A549 (cell line): ENCODE results near the gene CD8A. TPM values are rescaled to one million over a fixed set of nuclear protein-coding genes. Genes with fewer than 3 reads are reported as not detected.

Source experiments
- ATAC-seq, 2 experiments: fragments of 200-7000 bp in 1 of 2; fragments of >200 bp in 1 of 2; cut with Nextera tagmentation in 1 of 2; cut with Tn5 transposase in 1 of 2; 3 replicates each; pipeline versions ENCODE4 v1.8.0 to v1.9.1; 2018 to 2020; ENCODE audit warnings: mild to moderate bottlenecking in 1 of 2, moderate library complexity in 1 of 2
- CTCF ChIA-PET: fragments of 300-600 bp; sonication (Branson Sonifier 250); formaldehyde crosslinking; extraction: SDS; loops from one replicate; lab custom pipeline; 2021; ENCODE audit warnings: antibody characterized with exemption, inconsistent platforms; lab: Yijun Ruan, JAX
- POLR2A ChIA-PET: fragments of 350-600 bp; formaldehyde crosslinking; extraction: SDS; loops from one replicate; lab custom pipeline; 2021; ENCODE audit warnings: antibody characterized with exemption, inconsistent platforms; lab: Yijun Ruan, JAX
- DNase-seq, 2 experiments: peaks; one replicate each; pipeline versions ENCODE4 v3.0.0 to v3.0.0-alpha.2; 2011 to 2016; ENCODE audit warnings: low read depth in 1 of 2, low spot score in 1 of 2
- FAIRE-seq: peaks from 2 replicates; lab custom pipeline; 2011; peaks lifted over from hg19 to GRCh38; lab: Jason Lieb, UNC
- H3K27ac ChIP-seq, 2 experiments: fragments of >200 bp; sonication (Bioruptor Twin); formaldehyde crosslinking; 3 replicates each; pipeline ENCODE4 v1.5.1; 2016 to 2017
- H3K4me1 ChIP-seq: fragments of >200 bp; sonication (Bioruptor Twin); formaldehyde crosslinking; 3 replicates; pipeline ENCODE4 v1.6.1; 2016
- H3K4me2 ChIP-seq: fragments of >200 bp; sonication (Bioruptor Twin); formaldehyde crosslinking; 3 replicates; pipeline ENCODE4 v1.6.1; 2016
- H3K4me3 ChIP-seq: fragments of >200 bp; sonication (Bioruptor Twin); formaldehyde crosslinking; 3 replicates; pipeline ENCODE4 v1.5.1; 2016
- H3K9me3 ChIP-seq: fragments of >200 bp; sonication (Bioruptor Twin); formaldehyde crosslinking; 3 replicates; pipeline ENCODE4 v1.6.1; 2016
- CBX2 ChIP-seq: fragments of 200-600 bp; sonication (generic); IDR thresholded peaks from 2 replicates; pipeline ENCODE4 v1.6.1; 2016; ENCODE audit warnings: low read depth, mild to moderate bottlenecking, borderline replicate concordance
- CEBPB ChIP-seq, 2 experiments: fragments of >200 bp in 1 of 2; sonication (Bioruptor Twin) in 1 of 2; formaldehyde crosslinking in 1 of 2; IDR thresholded peaks; 2 replicates each; pipeline ENCODE4 v1.6.1; 2012 to 2016
- EP300 ChIP-seq, 2 experiments: fragments of >200 bp; sonication (Bioruptor Twin); formaldehyde crosslinking; IDR thresholded peaks; 2 replicates in 1 of 2; 3 replicates in 1 of 2; pipeline ENCODE4 v1.6.1; 2016 to 2017
- ESRRA ChIP-seq: fragments of 150-350 bp; IDR thresholded peaks from 2 replicates; pipeline ENCODE4 v1.6.1; 2014; ENCODE audit warnings: mild to moderate bottlenecking, low read length, borderline replicate concordance
- FOXS1 ChIP-seq: fragments of 250-450 bp; sonication (Bioruptor Pico); IDR thresholded peaks from 2 replicates; pipeline ENCODE4 v1.5.0; 2020; ENCODE audit warnings: mild to moderate bottlenecking, moderate library complexity
- HOXA7 ChIP-seq: fragments of 250-450 bp; sonication (Bioruptor Pico); IDR thresholded peaks from 2 replicates; pipeline ENCODE4 v1.5.0; 2020; ENCODE audit warnings: mild to moderate bottlenecking, moderate library complexity
- HOXB13 ChIP-seq: fragments of 250-450 bp; sonication (Bioruptor Pico); IDR thresholded peaks from 2 replicates; pipeline ENCODE4 v1.5.0; 2020; ENCODE audit warnings: low read depth, mild to moderate bottlenecking, moderate library complexity
- HOXB5 ChIP-seq: fragments of 250-450 bp; sonication (Bioruptor Pico); IDR thresholded peaks from 2 replicates; pipeline ENCODE4 v1.5.0; 2020; ENCODE audit warnings: mild to moderate bottlenecking, moderate library complexity
- KDM1A ChIP-seq: fragments of 200-600 bp; sonication (generic); IDR thresholded peaks from 2 replicates; pipeline ENCODE4 v1.6.1; 2016; ENCODE audit warnings: low read depth, mild to moderate bottlenecking
- MAFK ChIP-seq: fragments of 450-650 bp; IDR thresholded peaks from 2 replicates; pipeline ENCODE4 v1.6.1; 2014; ENCODE audit not compliant: partially characterized antibody
- NFE2L2 ChIP-seq: fragments of 150-350 bp; conservative IDR thresholded peaks from 2 replicates; pipeline ENCODE4 v1.6.1; 2014; ENCODE audit warnings: low read length
- NPAS2 ChIP-seq: fragments of 250-450 bp; sonication (Bioruptor Pico); IDR thresholded peaks from 2 replicates; pipeline ENCODE4 v1.8.0; 2022; ENCODE audit warnings: mild to moderate bottlenecking, moderate library complexity, borderline replicate concordance
- NR3C1 ChIP-seq: fragments of >200 bp; sonication (Bioruptor Twin); formaldehyde crosslinking; IDR thresholded peaks from 3 replicates; pipeline ENCODE4 v1.6.1; 2017
- RARB ChIP-seq: fragments of 250-450 bp; sonication (Bioruptor Pico); IDR thresholded peaks from 2 replicates; pipeline ENCODE4 v1.8.0; 2021; ENCODE audit warnings: mild to moderate bottlenecking, moderate library complexity
- RCOR1 ChIP-seq: fragments of 150-350 bp; IDR thresholded peaks from 2 replicates; pipeline ENCODE4 v1.6.1; 2014; ENCODE audit warnings: antibody characterized with exemption, low read length, low read depth
- RFX5 ChIP-seq: fragments of 450-650 bp; IDR thresholded peaks from 2 replicates; pipeline ENCODE4 v1.7.1; 2014; ENCODE audit warnings: antibody characterized with exemption, mild to moderate bottlenecking, moderate library complexity
- TP53 ChIP-seq: fragments of 250-450 bp; sonication (Bioruptor Pico); IDR thresholded peaks from 2 replicates; pipeline ENCODE4 v1.5.0; 2021; ENCODE audit warnings: mild to moderate bottlenecking, moderate library complexity
- ZFP36 ChIP-seq: fragments of 450-650 bp; IDR thresholded peaks from 2 replicates; pipeline ENCODE4 v1.6.1; 2014; ENCODE audit warnings: borderline replicate concordance; ENCODE audit not compliant: partially characterized antibody
- ZNF302 ChIP-seq: fragments of 250-450 bp; sonication (Bioruptor Pico); IDR thresholded peaks from 2 replicates; pipeline ENCODE4 v1.9.0; 2021; ENCODE audit warnings: inconsistent platforms, mild to moderate bottlenecking, moderate library complexity
- WGBS: methylation state at CpG from one replicate; pipeline ENCODE4 v1.1.6; 2017; ENCODE audit errors: missing lambda C conversion rate; 5-methylcytosine and 5-hydroxymethylcytosine counted together
- polyA plus RNA-seq, 4 experiments: library from polyadenylated mRNA; depleted of rRNA in 3 of 4; stranded (reverse); fragments of >200 nt; fragmentation: RNase III in 1 of 4; extraction: RNeasy Plus Mini Kit Qiagen cat#74134 plus additional on column Dnase treatment in 1 of 4; gene quantifications; 2 replicates in 3 of 4; 3 replicates in 1 of 4; pipeline ENCODE4 v1.2.3, GENCODE V29; 2011 to 2017
- TF ChIP-seq, protein P1 (sequence below): fragments of >200 bp; sonication (Bioruptor Twin); formaldehyde crosslinking; IDR thresholded peaks from 3 replicates; pipeline ENCODE4 v1.5.1; 2016
- TF ChIP-seq, protein P2 (sequence below): fragments of >200 bp; sonication (Bioruptor Twin); formaldehyde crosslinking; IDR thresholded peaks from 3 replicates; pipeline ENCODE4 v1.6.1; 2016
- TF ChIP-seq, protein P3 (sequence below): IDR thresholded peaks from 2 replicates; pipeline ENCODE4 v1.6.1; 2012
- TF ChIP-seq, protein P4 (sequence below): fragments of 250-450 bp; sonication (Bioruptor Pico); IDR thresholded peaks from 2 replicates; pipeline ENCODE4 v1.5.0; 2020; ENCODE audit warnings: low read depth, mild to moderate bottlenecking, moderate library complexity

The CD8A gene
- polyA plus RNA-seq, 2 of the 4 experiments (the other 2 are of a cell fraction): 0.10 to 0.40 TPM

GRCh38 chr2:86821842-86822241 lies 31.1 kb upstream of the CD8A start:
- ChIA-PET POLR2A (no interaction called here), CTCF (interaction anchor here (0.6 to 1.6 kb wide), 3 partner anchors 10 to 14 kb away, joined by 3 to 4 read pairs (median 3); no protein-coding TSS in a partner anchor)
- DNase-seq (no peak), FAIRE-seq (no peak), ATAC-seq (no peak)
- Histone ChIP-seq H3K4me3 (no peak overlapping the region), H3K27ac (no peak overlapping the region), H3K4me1 (no peaks in the 10 kb centered on the region), H3K9me3 (peaks cover 9% of the 10 kb centered on the region; the same call in 2 of the 3 replicates), H3K4me2 (no peak overlapping the region)
- 73% methylated on average over 6 of the region's 6 CpGs for WGBS
- TF ChIP-seq HOXA7: no peak
- no peak for TF ChIP-seq NPAS2
- no peak for TF ChIP-seq HOXB13
- TF ChIP-seq HOXB5 (CRISPR knock-in tag): no peak
- no peak for TF ChIP-seq TP53 (CRISPR knock-in tag)

DNA sequence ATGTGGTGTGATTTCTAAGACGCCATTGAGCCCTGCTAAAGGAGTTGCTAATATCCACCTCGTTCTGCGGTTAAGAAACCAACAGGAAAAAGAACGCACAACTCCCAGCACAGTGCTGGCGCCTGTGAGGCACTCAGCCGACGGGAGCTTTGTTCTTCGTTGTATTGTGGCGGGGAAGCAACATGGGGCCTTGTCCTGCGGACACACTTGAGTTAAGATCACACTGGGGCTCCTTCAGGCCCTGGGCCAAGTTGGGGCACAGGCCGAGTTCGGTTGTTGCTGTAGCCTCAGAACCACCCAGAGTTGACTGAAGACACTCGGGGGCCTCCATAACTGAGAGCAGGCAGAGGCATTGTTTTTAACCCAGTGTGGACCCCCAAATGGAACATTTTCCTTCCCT lies 30.6 kb upstream of the CD8A start:
- Histone ChIP-seq H3K4me2 (no peak overlapping the region), H3K4me1 (no peaks in the 10 kb centered on the region), H3K4me3 (no peak overlapping the region), H3K9me3 (peaks cover 9% of the 10 kb centered on the region; the same call in 2 of the 3 replicates), H3K27ac (no peak overlapping the region)
- DNase-seq (no peak), FAIRE-seq (no peak), ATAC-seq (no peak)
- POLR2A ChIA-PET: no interaction called here
- TF ChIP-seq HOXB5 (CRISPR knock-in tag) (no peak), FOXS1 (CRISPR knock-in tag) (no peak), ESRRA (no peak), CEBPB (IDR thresholded peaks at IDR 0.05) (no peak), ZNF302 (CRISPR knock-in tag) (no peak), HOXA7 (no peak), RCOR1 (no peak), CBX2 (no peak), ZFP36 (no peak)
- TF ChIP-seq, protein P1, sequence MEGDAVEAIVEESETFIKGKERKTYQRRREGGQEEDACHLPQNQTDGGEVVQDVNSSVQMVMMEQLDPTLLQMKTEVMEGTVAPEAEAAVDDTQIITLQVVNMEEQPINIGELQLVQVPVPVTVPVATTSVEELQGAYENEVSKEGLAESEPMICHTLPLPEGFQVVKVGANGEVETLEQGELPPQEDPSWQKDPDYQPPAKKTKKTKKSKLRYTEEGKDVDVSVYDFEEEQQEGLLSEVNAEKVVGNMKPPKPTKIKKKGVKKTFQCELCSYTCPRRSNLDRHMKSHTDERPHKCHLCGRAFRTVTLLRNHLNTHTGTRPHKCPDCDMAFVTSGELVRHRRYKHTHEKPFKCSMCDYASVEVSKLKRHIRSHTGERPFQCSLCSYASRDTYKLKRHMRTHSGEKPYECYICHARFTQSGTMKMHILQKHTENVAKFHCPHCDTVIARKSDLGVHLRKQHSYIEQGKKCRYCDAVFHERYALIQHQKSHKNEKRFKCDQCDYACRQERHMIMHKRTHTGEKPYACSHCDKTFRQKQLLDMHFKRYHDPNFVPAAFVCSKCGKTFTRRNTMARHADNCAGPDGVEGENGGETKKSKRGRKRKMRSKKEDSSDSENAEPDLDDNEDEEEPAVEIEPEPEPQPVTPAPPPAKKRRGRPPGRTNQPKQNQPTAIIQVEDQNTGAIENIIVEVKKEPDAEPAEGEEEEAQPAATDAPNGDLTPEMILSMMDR: no peak
- CTCF ChIA-PET: interaction anchor here (0.6 to 1.6 kb wide), 3 partner anchors 10 to 14 kb away, joined by 3 read pairs; no protein-coding TSS in a partner anchor
- 76% methylated on average over 13 of the region's 13 CpGs for WGBS

DNA sequence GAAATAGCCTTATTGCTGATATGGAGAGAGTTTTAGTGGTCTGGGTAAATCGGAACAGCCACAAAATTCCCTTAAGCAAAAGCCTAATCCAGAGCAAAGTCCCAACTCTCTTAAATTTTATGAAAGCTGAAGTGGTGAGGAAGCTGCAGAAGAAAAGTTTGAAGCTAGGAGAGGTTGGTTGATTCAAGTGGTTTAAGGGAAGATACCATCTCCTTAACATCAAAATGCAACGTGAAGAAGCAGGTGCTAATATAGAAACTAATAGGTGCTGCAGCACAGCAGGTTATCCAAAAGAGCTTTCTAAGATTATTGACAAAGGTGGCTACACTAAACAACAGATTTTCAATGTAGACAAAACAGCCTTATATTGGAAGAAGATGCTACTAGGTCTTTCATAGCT lies 28.2 kb upstream of the CD8A start:
- Histone ChIP-seq H3K4me1 (peaks cover 5% of the 10 kb centered on the region; the same call in 1 of the 3 replicates), H3K4me2 (no peak overlapping the region), H3K9me3 (peaks cover 9% of the 10 kb centered on the region; the same call in 2 of the 3 replicates), H3K27ac (no peak overlapping the region), H3K4me3 (no peak overlapping the region)
- 77% methylated on average over 2 of the region's 2 CpGs for WGBS
- ATAC-seq (no peak), FAIRE-seq (no peak), DNase-seq (no peak)
- TF ChIP-seq, protein P2, sequence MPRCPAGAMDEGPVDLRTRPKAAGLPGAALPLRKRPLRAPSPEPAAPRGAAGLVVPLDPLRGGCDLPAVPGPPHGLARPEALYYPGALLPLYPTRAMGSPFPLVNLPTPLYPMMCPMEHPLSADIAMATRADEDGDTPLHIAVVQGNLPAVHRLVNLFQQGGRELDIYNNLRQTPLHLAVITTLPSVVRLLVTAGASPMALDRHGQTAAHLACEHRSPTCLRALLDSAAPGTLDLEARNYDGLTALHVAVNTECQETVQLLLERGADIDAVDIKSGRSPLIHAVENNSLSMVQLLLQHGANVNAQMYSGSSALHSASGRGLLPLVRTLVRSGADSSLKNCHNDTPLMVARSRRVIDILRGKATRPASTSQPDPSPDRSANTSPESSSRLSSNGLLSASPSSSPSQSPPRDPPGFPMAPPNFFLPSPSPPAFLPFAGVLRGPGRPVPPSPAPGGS: no peak
- TF ChIP-seq HOXB5 (CRISPR knock-in tag) (no peak), RFX5 (no peak), KDM1A (no peak), CEBPB (IDR thresholded peaks at IDR 0.05) (no peak), RARB (CRISPR knock-in tag) (no peak), ZFP36 (no peak), TP53 (CRISPR knock-in tag) (no peak), NFE2L2 (no peak), EP300 (IDR thresholded peaks at IDR 0.05) (no peak), ESRRA (no peak), NR3C1 (no peak), MAFK (no peak)
- TF ChIP-seq, protein P3, sequence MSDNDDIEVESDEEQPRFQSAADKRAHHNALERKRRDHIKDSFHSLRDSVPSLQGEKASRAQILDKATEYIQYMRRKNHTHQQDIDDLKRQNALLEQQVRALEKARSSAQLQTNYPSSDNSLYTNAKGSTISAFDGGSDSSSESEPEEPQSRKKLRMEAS: no peak
- TF ChIP-seq, protein P4, sequence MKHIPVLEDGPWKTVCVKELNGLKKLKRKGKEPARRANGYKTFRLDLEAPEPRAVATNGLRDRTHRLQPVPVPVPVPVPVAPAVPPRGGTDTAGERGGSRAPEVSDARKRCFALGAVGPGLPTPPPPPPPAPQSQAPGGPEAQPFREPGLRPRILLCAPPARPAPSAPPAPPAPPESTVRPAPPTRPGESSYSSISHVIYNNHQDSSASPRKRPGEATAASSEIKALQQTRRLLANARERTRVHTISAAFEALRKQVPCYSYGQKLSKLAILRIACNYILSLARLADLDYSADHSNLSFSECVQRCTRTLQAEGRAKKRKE (CRISPR knock-in tag): no peak
- ChIA-PET POLR2A (no interaction called here), CTCF (interaction anchor here (1.1 kb wide), 1 partner anchor 10 kb away, joined by 9 read pairs; no protein-coding TSS in a partner anchor)
